ENCODE measurements around the gene ZNF711. TPM values are rescaled to one million over a fixed set of nuclear protein-coding genes. Genes with fewer than 3 reads are reported as not detected.

ZNF711 gene
- under 0.01 and 2.4 TPM in 2 replicates for total RNA-seq (ENCODE audit: low replicate concordance)

DNA sequence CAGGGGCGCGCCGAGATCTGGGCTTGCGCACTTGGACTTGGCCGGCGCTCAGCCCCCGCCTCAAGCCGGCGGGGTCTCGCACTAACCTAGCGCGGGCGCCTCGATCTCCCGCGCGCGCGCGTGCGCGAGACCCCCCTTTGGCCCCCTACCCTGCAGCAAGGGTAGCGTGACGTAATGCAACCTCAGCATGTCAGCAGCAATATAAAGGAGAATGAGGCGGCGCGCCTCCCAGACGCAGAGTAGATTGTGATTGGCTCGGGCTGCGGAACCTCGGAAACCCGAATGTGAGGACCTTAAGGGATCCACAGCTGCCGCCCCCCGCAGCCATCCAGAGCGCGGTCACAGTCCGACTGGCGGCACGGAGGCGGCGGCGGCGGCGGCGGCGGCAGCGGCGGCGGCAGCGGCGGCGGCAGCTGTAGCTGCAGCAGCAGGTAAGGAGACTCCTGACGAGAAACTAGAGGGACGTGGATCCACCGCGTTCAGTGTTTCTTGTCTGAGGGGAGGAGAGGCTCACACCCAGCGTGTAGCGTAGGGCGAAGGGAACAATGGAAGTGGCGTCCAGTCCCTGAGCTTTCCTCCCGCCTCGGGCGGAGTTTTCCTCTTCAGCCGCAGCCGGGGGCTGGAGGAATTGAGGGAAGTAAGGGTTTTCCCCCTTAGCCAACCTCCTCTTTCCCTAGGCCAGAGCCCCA is at the start of gene ZNF711, which contains the start of gene SATL1:
Gene ZNF711, plus strand, starts transcription at position 231 of the 689 bp plus-strand sequence. CDS start 3,582 bp downstream, outside the sequence.
Gene SATL1, minus strand, starts transcription at position 19 of the 689 bp plus-strand sequence. CDS start 134,811 bp downstream, outside the sequence.

Other genes starting within 250 kb of the ZNF711 start
- gene APOOL, start 240.1 kb upstream of the ZNF711 start, total RNA-seq (ENCODE audit: low replicate concordance), result 3.7 and 5.5 TPM in 2 replicates
- gene SATL1, start 212 bp upstream of the ZNF711 start, total RNA-seq (ENCODE audit: low replicate concordance), result not detected in 2 replicates
- gene POF1B, start 135.7 kb downstream of the ZNF711 start, total RNA-seq (ENCODE audit: low replicate concordance), result not detected in 2 replicates

Data from smooth muscle cell of the coronary artery (primary cell).